Endothelial cell (in vitro differentiated cells): ENCODE measurements around the gene ASPHD2. TPM values are rescaled to one million over a fixed set of nuclear protein-coding genes. Genes with fewer than 3 reads are reported as not detected.

Experiments used
- DNase-seq: peaks from one replicate; pipeline ENCODE4 v3.0.0; 2021; ENCODE audit warnings: low spot score
- H3K27ac Mint-ChIP-seq: one replicate; pipeline ENCODE4 v1.8.0; 2021; ENCODE audit warnings: mixed read lengths, inconsistent platforms; ENCODE audit not compliant: unreplicated experiment
- H3K27me3 Mint-ChIP-seq: one replicate; pipeline ENCODE4 v1.8.0; 2021; ENCODE audit warnings: mild to moderate bottlenecking, moderate library complexity, mixed read lengths, inconsistent platforms; ENCODE audit not compliant: unreplicated experiment
- H3K36me3 Mint-ChIP-seq: one replicate; pipeline ENCODE4 v1.8.0; 2021; ENCODE audit warnings: mild to moderate bottlenecking, low read depth, mixed read lengths, inconsistent platforms; ENCODE audit not compliant: unreplicated experiment
- H3K4me1 Mint-ChIP-seq: one replicate; pipeline ENCODE4 v1.8.0; 2021; ENCODE audit warnings: mild to moderate bottlenecking, mixed read lengths, inconsistent platforms; ENCODE audit not compliant: unreplicated experiment
- H3K4me3 Mint-ChIP-seq: one replicate; pipeline ENCODE4 v1.8.0; 2021; ENCODE audit warnings: mild to moderate bottlenecking, mixed read lengths, inconsistent platforms; ENCODE audit not compliant: unreplicated experiment
- H3K9me3 Mint-ChIP-seq: one replicate; pipeline ENCODE4 v1.8.0; 2021; ENCODE audit warnings: mixed read lengths, inconsistent platforms; ENCODE audit not compliant: unreplicated experiment
- total RNA-seq: library from RNA; stranded (reverse); fragmentation: NEBNext Ultra II Directional; extraction: Animal tissue kit (Norgen Biotek cat#: 25700); gene quantifications from one replicate; pipeline ENCODE4 v1.2.1, GENCODE V29; 2021; ENCODE audit not compliant: unreplicated experiment
- TF ChIP-seq, protein P1 (sequence below): fragments of 200-600 bp; sonication (generic); IDR thresholded peaks from one replicate; pipeline ENCODE4 v1.5.0; 2021; ENCODE audit warnings: antibody characterized with exemption; ENCODE audit not compliant: unreplicated experiment

Gene ASPHD2
- total RNA-seq, 1 donor from 2014 or later: 14.5 TPM

DNA sequence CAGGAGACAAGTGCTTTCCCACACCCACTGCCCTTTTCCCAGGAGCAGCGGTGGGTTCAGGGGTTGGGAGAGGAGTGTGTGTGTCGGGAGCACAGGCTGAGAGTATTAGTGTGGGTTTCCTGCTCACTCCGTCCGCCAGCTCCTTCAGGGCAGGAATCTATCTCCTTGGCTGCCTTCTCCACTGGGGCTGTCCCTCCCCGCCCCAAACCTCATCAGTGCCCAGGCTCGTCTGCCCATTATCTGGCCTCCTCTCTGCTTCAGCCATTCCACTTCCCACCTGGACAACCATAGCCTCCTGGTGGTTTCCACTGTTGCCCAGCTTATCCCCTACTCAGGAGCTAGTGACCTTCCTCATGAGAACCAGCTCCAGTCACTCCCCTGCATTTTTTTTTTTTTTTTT, 19.9 kb downstream of the ASPHD2 start:
- H3K4me3 Mint-ChIP-seq: no peak overlapping the region
- no peaks in the 10 kb centered on the region for H3K9me3 Mint-ChIP-seq
- peaks cover 6% of the 10 kb centered on the region for H3K27me3 Mint-ChIP-seq
- TF ChIP-seq, protein P1, sequence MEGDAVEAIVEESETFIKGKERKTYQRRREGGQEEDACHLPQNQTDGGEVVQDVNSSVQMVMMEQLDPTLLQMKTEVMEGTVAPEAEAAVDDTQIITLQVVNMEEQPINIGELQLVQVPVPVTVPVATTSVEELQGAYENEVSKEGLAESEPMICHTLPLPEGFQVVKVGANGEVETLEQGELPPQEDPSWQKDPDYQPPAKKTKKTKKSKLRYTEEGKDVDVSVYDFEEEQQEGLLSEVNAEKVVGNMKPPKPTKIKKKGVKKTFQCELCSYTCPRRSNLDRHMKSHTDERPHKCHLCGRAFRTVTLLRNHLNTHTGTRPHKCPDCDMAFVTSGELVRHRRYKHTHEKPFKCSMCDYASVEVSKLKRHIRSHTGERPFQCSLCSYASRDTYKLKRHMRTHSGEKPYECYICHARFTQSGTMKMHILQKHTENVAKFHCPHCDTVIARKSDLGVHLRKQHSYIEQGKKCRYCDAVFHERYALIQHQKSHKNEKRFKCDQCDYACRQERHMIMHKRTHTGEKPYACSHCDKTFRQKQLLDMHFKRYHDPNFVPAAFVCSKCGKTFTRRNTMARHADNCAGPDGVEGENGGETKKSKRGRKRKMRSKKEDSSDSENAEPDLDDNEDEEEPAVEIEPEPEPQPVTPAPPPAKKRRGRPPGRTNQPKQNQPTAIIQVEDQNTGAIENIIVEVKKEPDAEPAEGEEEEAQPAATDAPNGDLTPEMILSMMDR: no peak
- no peak for DNase-seq
- H3K36me3 Mint-ChIP-seq: peaks cover 33% of the 10 kb centered on the region
- H3K4me1 Mint-ChIP-seq: no peaks in the 10 kb centered on the region
- H3K27ac Mint-ChIP-seq: no peak overlapping the region

DNA sequence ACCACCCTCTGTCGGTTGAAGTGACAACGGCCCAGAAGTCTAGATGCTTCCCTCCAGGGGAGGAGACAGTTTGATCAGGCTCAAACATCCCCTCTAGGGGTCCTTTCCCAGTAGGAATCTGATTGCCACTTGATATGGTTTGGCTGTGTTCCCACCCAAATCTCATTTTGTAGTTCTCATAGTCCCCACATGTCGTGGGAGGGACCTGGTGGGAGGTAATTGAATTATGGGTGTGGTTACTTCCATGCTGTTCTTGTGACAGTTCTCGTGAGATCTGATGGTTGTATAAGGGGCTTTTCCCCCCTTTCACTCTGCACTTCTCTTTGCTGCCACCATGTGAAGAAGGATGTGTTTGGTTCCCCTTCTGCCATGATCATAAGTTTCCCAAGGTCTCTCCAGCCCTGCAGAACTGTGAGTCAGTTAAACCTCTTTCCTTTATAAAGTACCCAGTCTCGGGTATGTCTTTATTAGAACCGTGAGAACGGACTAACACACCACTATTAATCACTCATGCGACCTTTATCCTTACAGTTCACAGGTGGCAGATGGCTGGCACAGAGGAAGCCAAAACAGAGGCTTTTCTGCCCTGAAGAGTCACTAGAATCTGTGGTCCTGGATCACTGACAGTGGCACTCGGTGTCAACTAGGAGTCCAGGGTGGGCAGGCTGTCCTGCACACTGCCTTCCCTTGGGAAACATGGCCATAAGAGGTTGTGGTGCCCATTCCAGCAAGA, 21.6 kb downstream of the ASPHD2 start:
- H3K4me3 Mint-ChIP-seq: no peak overlapping the region
- TF ChIP-seq, protein P1: no peak
- no peaks in the 10 kb centered on the region for H3K9me3 Mint-ChIP-seq
- no peaks in the 10 kb centered on the region for H3K4me1 Mint-ChIP-seq
- H3K27ac Mint-ChIP-seq: no peak overlapping the region
- no peak for DNase-seq
- H3K27me3 Mint-ChIP-seq: peaks cover 5% of the 10 kb centered on the region
- H3K36me3 Mint-ChIP-seq: peaks cover 27% of the 10 kb centered on the region

GRCh38 chr22:26452236-26453016, 23.4 kb downstream of the ASPHD2 start:
- H3K27me3 Mint-ChIP-seq: peaks cover 3% of the 10 kb centered on the region
- no peaks in the 10 kb centered on the region for H3K9me3 Mint-ChIP-seq
- peaks cover 27% of the 10 kb centered on the region for H3K36me3 Mint-ChIP-seq
- H3K27ac Mint-ChIP-seq: no peak overlapping the region
- no peak overlapping the region for H3K4me3 Mint-ChIP-seq
- no peak for DNase-seq
- TF ChIP-seq, protein P1: no peak
- no peaks in the 10 kb centered on the region for H3K4me1 Mint-ChIP-seq

- no peaks in the 10 kb centered on the region for H3K9me3 Mint-ChIP-seq
- peaks cover 25% of the 10 kb centered on the region for H3K36me3 Mint-ChIP-seq
- H3K27me3 Mint-ChIP-seq: peaks cover 3% of the 10 kb centered on the region
- no peak for DNase-seq
- H3K4me1 Mint-ChIP-seq: no peaks in the 10 kb centered on the region
- no peak overlapping the region for H3K4me3 Mint-ChIP-seq
- no peak overlapping the region for H3K27ac Mint-ChIP-seq
- TF ChIP-seq, protein P1: no peak
These were observed 24.2 kb downstream of the ASPHD2 start for GRCh38 chr22:26453216-26453615.
